B cell (primary cell): ENCODE results near the gene PREX1.

Experiments used
- EZH2 ChIP-seq: IDR thresholded peaks from 2 replicates; pipeline ENCODE4 v1.6.1; 2012; ENCODE audit warnings: borderline replicate concordance, low read depth, mild to moderate bottlenecking, moderate library complexity, low read length; ENCODE audit not compliant: insufficient read depth, poor library complexity, severe bottlenecking
- TF ChIP-seq, protein P1 (sequence below): fragments of 200-600 bp; IDR thresholded peaks from one replicate; pipeline ENCODE4 v1.8.0; 2022; ENCODE audit warnings: antibody characterized with exemption, mild to moderate bottlenecking

DNA sequence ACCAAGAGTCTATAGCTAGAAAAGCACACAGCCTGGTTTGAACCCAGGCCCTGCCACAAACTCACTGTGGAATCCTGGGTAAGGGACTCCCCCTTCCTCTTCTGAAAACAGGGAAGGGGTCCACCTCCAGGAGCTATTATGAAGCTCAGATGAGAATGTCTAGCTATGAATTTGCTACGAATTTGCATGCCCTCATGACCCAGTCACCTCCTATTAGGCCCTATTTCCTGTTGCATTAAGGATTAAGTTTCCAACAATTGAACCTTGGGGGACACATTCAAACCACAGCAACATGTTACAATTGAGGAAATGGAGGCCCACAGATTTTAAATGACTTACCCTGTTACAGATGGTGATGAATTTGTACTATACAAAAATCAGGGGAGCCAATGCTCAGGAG is 46.2 kb downstream of the PREX1 start:
- TF ChIP-seq, protein P1, sequence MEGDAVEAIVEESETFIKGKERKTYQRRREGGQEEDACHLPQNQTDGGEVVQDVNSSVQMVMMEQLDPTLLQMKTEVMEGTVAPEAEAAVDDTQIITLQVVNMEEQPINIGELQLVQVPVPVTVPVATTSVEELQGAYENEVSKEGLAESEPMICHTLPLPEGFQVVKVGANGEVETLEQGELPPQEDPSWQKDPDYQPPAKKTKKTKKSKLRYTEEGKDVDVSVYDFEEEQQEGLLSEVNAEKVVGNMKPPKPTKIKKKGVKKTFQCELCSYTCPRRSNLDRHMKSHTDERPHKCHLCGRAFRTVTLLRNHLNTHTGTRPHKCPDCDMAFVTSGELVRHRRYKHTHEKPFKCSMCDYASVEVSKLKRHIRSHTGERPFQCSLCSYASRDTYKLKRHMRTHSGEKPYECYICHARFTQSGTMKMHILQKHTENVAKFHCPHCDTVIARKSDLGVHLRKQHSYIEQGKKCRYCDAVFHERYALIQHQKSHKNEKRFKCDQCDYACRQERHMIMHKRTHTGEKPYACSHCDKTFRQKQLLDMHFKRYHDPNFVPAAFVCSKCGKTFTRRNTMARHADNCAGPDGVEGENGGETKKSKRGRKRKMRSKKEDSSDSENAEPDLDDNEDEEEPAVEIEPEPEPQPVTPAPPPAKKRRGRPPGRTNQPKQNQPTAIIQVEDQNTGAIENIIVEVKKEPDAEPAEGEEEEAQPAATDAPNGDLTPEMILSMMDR = no peak
- no peak for TF ChIP-seq EZH2
